Adrenal gland (tissue), 12 donors: Measurements from ENCODE around the gene FARS2. TPM values are rescaled to one million over a fixed set of nuclear protein-coding genes. Genes with fewer than 3 reads are reported as not detected.

Source experiments
- DNase-seq, 7 donors: peaks; one replicate each; pipeline ENCODE4 v3.0.0-alpha.2; 2019 to 2020
- H3K27ac ChIP-seq, 5 donors: fragments of 200-600 bp; sonication (generic) in 4 of 5; 1 replicate in 3 of 5; 2 replicates in 2 of 5; pipeline versions ENCODE4 v1.5.1 to v1.8.0; 2016 to 2020; ENCODE audit warnings: mild to moderate bottlenecking in 1 of 5
- H3K27me3 ChIP-seq: fragments of 200-600 bp; 2 replicates; pipeline ENCODE4 v1.8.0; 2021
- H3K36me3 ChIP-seq, 2 donors: fragments of 200-600 bp; replicated peaks in 1 of 2; 1 replicate in 1 of 2; 2 replicates in 1 of 2; pipeline versions ENCODE4 v1.5.1 to v1.8.0; 2018 to 2022
- H3K4me1 ChIP-seq, 2 donors: fragments of 200-600 bp; replicated peaks in 1 of 2; 1 replicate in 1 of 2; 2 replicates in 1 of 2; pipeline versions ENCODE4 v1.5.1 to v1.8.0; 2018 to 2021
- H3K4me3 ChIP-seq, 4 donors: fragments of 200-600 bp; sonication (generic) in 3 of 4; one replicate each; pipeline ENCODE4 v1.5.1; 2016 to 2018
- H3K9me3 ChIP-seq, 3 donors: fragments of 200-600 bp; sonication (generic) in 1 of 3; replicated peaks in 1 of 3; 1 replicate in 2 of 3; 2 replicates in 1 of 3; pipeline versions ENCODE4 v1.5.1 to v1.8.0; 2016 to 2021
- CTCF ChIP-seq, 6 experiments: fragments of 450-650 bp in 4 of 6; fragments of 200-600 bp in 2 of 6; sonication (generic) in 1 of 6; IDR thresholded peaks; 1 replicate in 5 of 6; 2 replicates in 1 of 6; pipeline versions ENCODE4 v1.5.1 to v1.8.0; 2016 to 2021; ENCODE audit warnings: antibody characterized with exemption in 6 of 6, mild to moderate bottlenecking in 2 of 6, moderate library complexity in 1 of 6
- POLR2A ChIP-seq, 2 donors: fragments of 450-650 bp; IDR thresholded peaks; one replicate each; pipeline ENCODE4 v1.6.1; 2017; ENCODE audit warnings: antibody characterized with exemption in 2 of 2, mild to moderate bottlenecking in 2 of 2, moderate library complexity in 1 of 2
- WGBS, 4 donors: extraction: QIAGEN DNeasy Blood & Tissue Kit in 2 of 4; methylation state at CpG; one replicate each; pipeline versions ENCODE4 v1.1.5 to v1.1.7; 2013 to 2017; 5-methylcytosine and 5-hydroxymethylcytosine counted together
- intact Hi-C, 2 donors: fragments of 100-400 bp; cut with DNase I; formaldehyde crosslinking; loops; one replicate each; pipeline versions ENCODE4 v1.14.1 to v1.15.0; 2022 to 2023
- polyA plus RNA-seq, 3 donors: library from polyadenylated mRNA; stranded (reverse); fragments of 200-250 nt in 2 of 3; fragments of 350-450 nt in 1 of 3; fragmentation: Illumina TruSeq in 1 of 3; extraction: RNeasy Lipid Tissue Mini Kit (QIAGEN cat#74804) in 1 of 3; gene quantifications; one replicate each; pipeline ENCODE4 v1.2.3, GENCODE V29; 2013 to 2014
- total RNA-seq, 9 donors: library from RNA; depleted of rRNA in 4 of 9; stranded (reverse); fragments of >200 nt in 4 of 9; fragments of 120-200 nt in 1 of 9; fragmentation: NEBNext Ultra II Directional in 1 of 9; extraction: Animal tissue kit (Norgen Biotek cat#: 25700) in 1 of 9; gene quantifications; one replicate each; pipeline versions ENCODE4 v1.1.0 to v1.2.4, GENCODE V29; 2013 to 2023
- donor health status: healthy with polysubstance abuse.
- donor health status: Bipolar disorder and iron deficiency.
- donor health status: DM: yes; HTN: yes; CAD: no.
- donor health status: DM: no; HTN: no; CAD: no.
- donor health status: DM: no; HTN: no; CAD: no.
- donor health status: DM: yes; HTN: yes; CAD: no.

Gene FARS2
- total and polyA plus RNA-seq, 12 donors, result 7.2 to 55.2 (median 19.8) TPM

- H3K27me3 ChIP-seq, result no peaks in the 10 kb centered on the region
- WGBS, 4 donors, result 96 to 100% (median 99%) methylated on average over 1 of the region's 1 CpG
- H3K4me1 ChIP-seq, result no peaks in the 10 kb centered on the region
- no peak overlapping the region for H3K27ac ChIP-seq
- no peaks in the 10 kb centered on the region for H3K9me3 ChIP-seq
- H3K36me3 ChIP-seq, result no peaks in the 10 kb centered on the region
- H3K4me3 ChIP-seq, result no peak overlapping the region
- no peak for TF ChIP-seq CTCF (IDR thresholded peaks at IDR 0.05)
- TF ChIP-seq POLR2A (IDR thresholded peaks at IDR 0.05), result no peak
- intact Hi-C loops, result no loop called here
- no peak for DNase-seq
Observed at GRCh38 chr6:5504078-5504477, 242.8 kb downstream of the FARS2 start.

- DNase-seq, result no peak
- Histone ChIP-seq H3K27me3 (no peaks in the 10 kb centered on the region), H3K4me1 (no peaks in the 10 kb centered on the region), H3K27ac (no peak overlapping the region), H3K4me3 (no peak overlapping the region), H3K9me3 (no peaks in the 10 kb centered on the region), H3K36me3 (no peaks in the 10 kb centered on the region)
- intact Hi-C loops, result no loop called here
- 84 to 90% (median 87%) methylated on average over 3 to 4 of the region's 4 CpGs for WGBS, 4 donors
- TF ChIP-seq CTCF (IDR thresholded peaks at IDR 0.05) (no peak), POLR2A (IDR thresholded peaks at IDR 0.05) (no peak)
Observed at GRCh38 chr6:5506149-5506548, 244.8 kb downstream of the FARS2 start.

- H3K4me3 ChIP-seq, result no peak overlapping the region
- intact Hi-C loops, result no loop called here
- no peak for DNase-seq
- H3K36me3 ChIP-seq, result no peaks in the 10 kb centered on the region
- TF ChIP-seq POLR2A (IDR thresholded peaks at IDR 0.05), result no peak
- no peak for TF ChIP-seq CTCF (IDR thresholded peaks at IDR 0.05)
- H3K4me1 ChIP-seq, result peaks cover 0 to 1% of the 10 kb centered on the region in 2 donors
- no peak overlapping the region for H3K27ac ChIP-seq
- no peaks in the 10 kb centered on the region for H3K27me3 ChIP-seq
- no peaks in the 10 kb centered on the region for H3K9me3 ChIP-seq
- WGBS, 4 donors, result 66 to 94% (median 87%) methylated on average over 4 of the region's 4 CpGs
Observed at GRCh38 chr6:5506597-5506996, 245.3 kb downstream of the FARS2 start.

DNA sequence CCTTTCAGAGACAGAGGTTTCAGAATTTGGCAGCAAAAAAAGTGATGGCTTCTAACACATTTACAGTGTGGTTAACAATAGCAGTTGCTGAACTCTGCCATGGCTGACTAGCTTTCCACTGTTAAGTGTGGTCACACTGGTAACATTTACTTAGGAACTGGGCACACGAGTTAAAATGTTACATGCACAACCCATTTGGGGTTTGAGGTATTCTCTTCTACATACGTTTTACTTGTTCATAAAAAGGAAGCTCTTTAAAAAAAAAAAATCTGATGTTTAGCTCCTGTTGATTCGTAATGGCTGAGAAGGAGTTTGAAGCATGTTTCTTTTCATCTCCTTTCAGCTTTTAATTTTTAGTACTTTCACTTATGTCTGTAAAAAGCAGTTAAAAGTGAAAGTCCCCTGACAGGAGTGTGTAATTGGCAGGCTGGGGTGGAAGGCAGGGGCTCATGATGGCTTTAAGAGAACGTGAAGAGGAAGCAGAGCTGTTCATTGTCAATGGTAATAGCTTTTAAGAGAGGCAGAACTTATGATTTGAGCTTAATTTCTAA lies 245.9 kb downstream of the FARS2 start:
- Histone ChIP-seq H3K4me1 (peaks cover 0 to 7% of the 10 kb centered on the region in 2 donors), H3K27me3 (no peaks in the 10 kb centered on the region), H3K9me3 (no peaks in the 10 kb centered on the region), H3K27ac (no peak overlapping the region), H3K36me3 (no peaks in the 10 kb centered on the region), H3K4me3 (no peak overlapping the region)
- DNase-seq, result no peak
- TF ChIP-seq CTCF (IDR thresholded peaks at IDR 0.05) (no peak), POLR2A (IDR thresholded peaks at IDR 0.05) (no peak)
- intact Hi-C loops, result no loop called here
- 74 to 82% (median 80%) methylated on average over 4 of the region's 4 CpGs for WGBS, 4 donors
